Liver (tissue), 9 donors: ENCODE data around the gene PGLYRP2. TPM values are rescaled to one million over a fixed set of nuclear protein-coding genes. Genes with fewer than 3 reads are reported as not detected.

ENCODE experiments used
- DNase-seq: peaks from one replicate; pipeline ENCODE4 v3.0.0-alpha.2; 2017; ENCODE audit warnings: low spot score
- H3K27ac ChIP-seq, 2 donors: one replicate each; pipeline ENCODE4 v1.7.0; 2013; ENCODE audit warnings: inconsistent platforms in 2 of 2, low read length in 2 of 2, control low read depth in 1 of 2, low read depth in 1 of 2, mild to moderate bottlenecking in 1 of 2
- H3K27me3 ChIP-seq, 4 donors: one replicate each; pipeline versions ENCODE4 v1.6.1 to v1.7.0; 2013; ENCODE audit warnings: low read length in 3 of 4, inconsistent platforms in 1 of 4, mild to moderate bottlenecking in 1 of 4, moderate library complexity in 1 of 4; ENCODE audit not compliant: control insufficient read depth in 4 of 4, insufficient read depth in 4 of 4
- H3K36me3 ChIP-seq, 4 donors: one replicate each; pipeline versions ENCODE4 v1.6.1 to v1.7.0; 2013; ENCODE audit warnings: low read length in 3 of 4, mild to moderate bottlenecking in 3 of 4, low read depth in 1 of 4, moderate library complexity in 1 of 4; ENCODE audit not compliant: control insufficient read depth in 4 of 4, insufficient read depth in 3 of 4
- H3K4me1 ChIP-seq, 4 donors: one replicate each; pipeline versions ENCODE4 v1.6.1 to v1.7.0; 2013; ENCODE audit warnings: low read length in 3 of 4, mild to moderate bottlenecking in 3 of 4, moderate library complexity in 1 of 4; ENCODE audit not compliant: control insufficient read depth in 4 of 4, insufficient read depth in 4 of 4
- H3K4me3 ChIP-seq, 3 donors: one replicate each; pipeline versions ENCODE4 v1.6.1 to v1.7.0; 2013; ENCODE audit warnings: low read length in 3 of 3, control low read depth in 1 of 3, low read depth in 1 of 3, mild to moderate bottlenecking in 1 of 3
- H3K9ac ChIP-seq, 2 donors: one replicate each; pipeline ENCODE4 v1.7.0; 2013; ENCODE audit warnings: low read length in 2 of 2, mild to moderate bottlenecking in 2 of 2, moderate library complexity in 2 of 2, control low read depth in 1 of 2, low read depth in 1 of 2
- H3K9me3 ChIP-seq, 4 donors: one replicate each; pipeline versions ENCODE4 v1.6.1 to v1.7.0; 2013; ENCODE audit warnings: low read length in 3 of 4; ENCODE audit not compliant: control insufficient read depth in 4 of 4
- EGR1 ChIP-seq, 2 donors: IDR thresholded peaks; 2 replicates each; pipeline ENCODE4 v1.6.1; 2016 to 2018; ENCODE audit warnings: antibody characterized with exemption in 2 of 2, low read depth in 2 of 2
- FOXA1 ChIP-seq: IDR thresholded peaks from 2 replicates; pipeline ENCODE4 v1.6.1; 2016; ENCODE audit warnings: antibody characterized with exemption
- GABPA ChIP-seq, 2 donors: IDR thresholded peaks in 1 of 2; conservative IDR thresholded peaks in 1 of 2; 2 replicates each; pipeline ENCODE4 v1.6.1; 2016; ENCODE audit warnings: antibody characterized with exemption in 2 of 2, mild to moderate bottlenecking in 1 of 2, moderate library complexity in 1 of 2
- HNF4A ChIP-seq, 2 donors: conservative IDR thresholded peaks; 2 replicates each; pipeline ENCODE4 v1.6.1; 2016; ENCODE audit warnings: antibody characterized with exemption in 2 of 2, mild to moderate bottlenecking in 2 of 2
- HNF4G ChIP-seq: IDR thresholded peaks from 2 replicates; pipeline ENCODE4 v1.6.1; 2016; ENCODE audit warnings: antibody characterized with exemption
- JUND ChIP-seq, 2 donors: IDR thresholded peaks; 2 replicates each; pipeline ENCODE4 v1.6.1; 2016; ENCODE audit warnings: antibody characterized with exemption in 2 of 2
- NR2F2 ChIP-seq: IDR thresholded peaks from 2 replicates; pipeline ENCODE4 v1.6.1; 2016; ENCODE audit warnings: antibody characterized with exemption
- RAD21 ChIP-seq, 2 donors: IDR thresholded peaks; 2 replicates each; pipeline ENCODE4 v1.6.1; 2016; ENCODE audit warnings: antibody characterized with exemption in 2 of 2, mild to moderate bottlenecking in 2 of 2
- RXRA ChIP-seq, 2 donors: IDR thresholded peaks; 2 replicates each; pipeline ENCODE4 v1.6.1; 2017 to 2018; ENCODE audit warnings: antibody characterized with exemption in 2 of 2, mild to moderate bottlenecking in 1 of 2
- SP1 ChIP-seq: IDR thresholded peaks from 2 replicates; pipeline ENCODE4 v1.6.1; 2018; ENCODE audit warnings: antibody characterized with exemption, mild to moderate bottlenecking
- YY1 ChIP-seq: IDR thresholded peaks from 2 replicates; pipeline ENCODE4 v1.6.1; 2016; ENCODE audit warnings: antibody characterized with exemption, mild to moderate bottlenecking
- WGBS: extraction: QIAGEN DNeasy Blood & Tissue Kit; methylation state at CpG from one replicate; pipeline ENCODE4 v1.1.7; 2013; 5-methylcytosine and 5-hydroxymethylcytosine counted together
- polyA plus RNA-seq, 2 donors: library from polyadenylated mRNA; stranded (reverse) in 1 of 2; unstranded in 1 of 2; fragments of 200-250 nt in 1 of 2; fragments of >200 nt in 1 of 2; fragmentation: Nextera tagmentation in 1 of 2; extraction: Ambion mirVana in 1 of 2; gene quantifications; one replicate each; pipeline versions ENCODE4 v1.2.1 to v1.2.3, GENCODE V29; 2013 to 2015
- total RNA-seq, 2 donors: library from RNA; depleted of rRNA; stranded (reverse); fragments of >200 nt; gene quantifications; one replicate each; pipeline ENCODE4 v1.2.3, GENCODE V29; 2014
- TF ChIP-seq, protein P1 (sequence below): IDR thresholded peaks from 2 replicates; pipeline ENCODE4 v1.6.1; 2016; ENCODE audit warnings: antibody characterized with exemption
- TF ChIP-seq, protein P2 (sequence below): fragments of 150-350 bp; IDR thresholded peaks from 2 replicates; pipeline ENCODE4 v1.5.1; 2017; ENCODE audit warnings: improper control_type of control experiment, low read depth, low read length; ENCODE audit not compliant: missing input control
- TF ChIP-seq, protein P3 (sequence below): IDR thresholded peaks from 2 replicates; pipeline ENCODE4 v1.6.1; 2016; ENCODE audit warnings: antibody characterized with exemption
- TF ChIP-seq, protein P4 (sequence below): IDR thresholded peaks from 2 replicates; pipeline ENCODE4 v1.6.1; 2016; ENCODE audit warnings: antibody characterized with exemption
- donor health status: healthy.
- donor health status: healthy.
- donor health status: healthy.
- donor health status: healthy.
- donor health status: healthy.

Gene PGLYRP2
- total and polyA plus RNA-seq, 4 donors, result 9.9 to 134 (median 92.4) TPM

DNA sequence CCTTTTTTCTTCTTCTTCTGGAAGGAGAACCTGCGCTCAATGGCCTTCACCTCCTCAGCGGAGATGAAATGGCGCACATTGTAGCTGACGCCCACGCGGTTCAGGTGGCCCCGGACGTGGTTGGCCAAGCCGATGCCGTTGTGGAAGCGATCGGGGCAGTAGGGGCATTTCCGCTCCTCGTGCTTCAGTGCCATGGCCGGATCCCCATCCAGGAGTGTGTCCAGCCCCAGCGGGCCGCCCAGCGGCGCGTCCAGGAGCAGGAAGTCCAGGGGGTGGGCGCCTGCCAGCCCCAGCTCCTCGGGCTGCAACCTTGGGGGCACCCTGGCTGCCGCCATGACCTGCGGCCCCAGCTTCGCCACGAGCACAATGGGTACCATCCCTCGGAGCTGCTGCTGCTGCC is 40.7 kb downstream of the PGLYRP2 start:
- Histone ChIP-seq H3K27ac (no peak overlapping the region), H3K4me3 (no peak overlapping the region), H3K9me3 (no peaks in the 10 kb centered on the region), H3K4me1 (peaks cover 12 to 24% (median 18%) of the 10 kb centered on the region in 4 donors), H3K36me3 (no peaks in the 10 kb centered on the region), H3K27me3 (no peaks in the 10 kb centered on the region), H3K9ac (no peak overlapping the region)
- TF ChIP-seq EGR1 (IDR thresholded peaks at IDR 0.05; ENCODE audit: low read depth in 2 of 2) (no peak), HNF4A (conservative IDR thresholded peaks at IDR 0.05) (no peak), HNF4G (no peak), RAD21 (IDR thresholded peaks at IDR 0.05) (no peak)
- TF ChIP-seq, protein P1, sequence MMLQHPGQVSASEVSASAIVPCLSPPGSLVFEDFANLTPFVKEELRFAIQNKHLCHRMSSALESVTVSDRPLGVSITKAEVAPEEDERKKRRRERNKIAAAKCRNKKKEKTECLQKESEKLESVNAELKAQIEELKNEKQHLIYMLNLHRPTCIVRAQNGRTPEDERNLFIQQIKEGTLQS, result no peak
- TF ChIP-seq, protein P2, sequence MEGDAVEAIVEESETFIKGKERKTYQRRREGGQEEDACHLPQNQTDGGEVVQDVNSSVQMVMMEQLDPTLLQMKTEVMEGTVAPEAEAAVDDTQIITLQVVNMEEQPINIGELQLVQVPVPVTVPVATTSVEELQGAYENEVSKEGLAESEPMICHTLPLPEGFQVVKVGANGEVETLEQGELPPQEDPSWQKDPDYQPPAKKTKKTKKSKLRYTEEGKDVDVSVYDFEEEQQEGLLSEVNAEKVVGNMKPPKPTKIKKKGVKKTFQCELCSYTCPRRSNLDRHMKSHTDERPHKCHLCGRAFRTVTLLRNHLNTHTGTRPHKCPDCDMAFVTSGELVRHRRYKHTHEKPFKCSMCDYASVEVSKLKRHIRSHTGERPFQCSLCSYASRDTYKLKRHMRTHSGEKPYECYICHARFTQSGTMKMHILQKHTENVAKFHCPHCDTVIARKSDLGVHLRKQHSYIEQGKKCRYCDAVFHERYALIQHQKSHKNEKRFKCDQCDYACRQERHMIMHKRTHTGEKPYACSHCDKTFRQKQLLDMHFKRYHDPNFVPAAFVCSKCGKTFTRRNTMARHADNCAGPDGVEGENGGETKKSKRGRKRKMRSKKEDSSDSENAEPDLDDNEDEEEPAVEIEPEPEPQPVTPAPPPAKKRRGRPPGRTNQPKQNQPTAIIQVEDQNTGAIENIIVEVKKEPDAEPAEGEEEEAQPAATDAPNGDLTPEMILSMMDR, result no peak
- TF ChIP-seq, protein P3, sequence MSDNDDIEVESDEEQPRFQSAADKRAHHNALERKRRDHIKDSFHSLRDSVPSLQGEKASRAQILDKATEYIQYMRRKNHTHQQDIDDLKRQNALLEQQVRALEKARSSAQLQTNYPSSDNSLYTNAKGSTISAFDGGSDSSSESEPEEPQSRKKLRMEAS, result no peak
- TF ChIP-seq, protein P4, sequence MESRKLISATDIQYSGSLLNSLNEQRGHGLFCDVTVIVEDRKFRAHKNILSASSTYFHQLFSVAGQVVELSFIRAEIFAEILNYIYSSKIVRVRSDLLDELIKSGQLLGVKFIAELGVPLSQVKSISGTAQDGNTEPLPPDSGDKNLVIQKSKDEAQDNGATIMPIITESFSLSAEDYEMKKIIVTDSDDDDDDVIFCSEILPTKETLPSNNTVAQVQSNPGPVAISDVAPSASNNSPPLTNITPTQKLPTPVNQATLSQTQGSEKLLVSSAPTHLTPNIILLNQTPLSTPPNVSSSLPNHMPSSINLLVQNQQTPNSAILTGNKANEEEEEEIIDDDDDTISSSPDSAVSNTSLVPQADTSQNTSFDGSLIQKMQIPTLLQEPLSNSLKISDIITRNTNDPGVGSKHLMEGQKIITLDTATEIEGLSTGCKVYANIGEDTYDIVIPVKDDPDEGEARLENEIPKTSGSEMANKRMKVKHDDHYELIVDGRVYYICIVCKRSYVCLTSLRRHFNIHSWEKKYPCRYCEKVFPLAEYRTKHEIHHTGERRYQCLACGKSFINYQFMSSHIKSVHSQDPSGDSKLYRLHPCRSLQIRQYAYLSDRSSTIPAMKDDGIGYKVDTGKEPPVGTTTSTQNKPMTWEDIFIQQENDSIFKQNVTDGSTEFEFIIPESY, result no peak
- DNase-seq, result no peak
- WGBS, result 96% methylated on average over 27 of the region's 27 CpGs

DNA sequence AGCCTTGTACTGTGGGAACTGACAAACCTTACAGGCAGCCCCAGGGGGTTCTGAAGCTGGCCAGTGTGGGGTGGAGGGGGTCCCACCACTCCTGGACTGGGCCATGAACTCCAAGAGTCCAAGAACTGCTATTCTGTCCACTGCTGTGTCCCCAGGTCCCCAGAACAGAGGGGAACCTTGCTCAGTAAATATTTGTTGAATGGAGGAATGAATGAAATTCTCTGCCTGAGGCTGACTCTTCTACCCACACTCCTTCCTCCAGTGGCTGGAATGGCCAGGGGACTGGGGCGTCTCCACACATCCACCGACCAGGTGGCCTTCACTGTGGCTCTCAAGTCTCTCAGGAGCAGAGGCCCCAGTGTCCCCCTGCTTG is 41.2 kb downstream of the PGLYRP2 start:
- no peak overlapping the region for H3K27ac ChIP-seq
- H3K4me1 ChIP-seq, result peaks cover 12 to 24% (median 16%) of the 10 kb centered on the region in 4 donors
- no peaks in the 10 kb centered on the region for H3K27me3 ChIP-seq
- H3K9me3 ChIP-seq, result no peaks in the 10 kb centered on the region
- DNase-seq, result no peak
- no peaks in the 10 kb centered on the region for H3K36me3 ChIP-seq
- no peak overlapping the region for H3K9ac ChIP-seq
- H3K4me3 ChIP-seq, result no peak overlapping the region
- TF ChIP-seq RXRA (IDR thresholded peaks at IDR 0.05) (peak in 1 of 2 donors; percentile 22), HNF4A (conservative IDR thresholded peaks at IDR 0.05) (peak in 1 of 2 donors; percentile 17)
- TF ChIP-seq, protein P3, result no peak
- 60% methylated on average over 2 of the region's 2 CpGs for WGBS

DNA sequence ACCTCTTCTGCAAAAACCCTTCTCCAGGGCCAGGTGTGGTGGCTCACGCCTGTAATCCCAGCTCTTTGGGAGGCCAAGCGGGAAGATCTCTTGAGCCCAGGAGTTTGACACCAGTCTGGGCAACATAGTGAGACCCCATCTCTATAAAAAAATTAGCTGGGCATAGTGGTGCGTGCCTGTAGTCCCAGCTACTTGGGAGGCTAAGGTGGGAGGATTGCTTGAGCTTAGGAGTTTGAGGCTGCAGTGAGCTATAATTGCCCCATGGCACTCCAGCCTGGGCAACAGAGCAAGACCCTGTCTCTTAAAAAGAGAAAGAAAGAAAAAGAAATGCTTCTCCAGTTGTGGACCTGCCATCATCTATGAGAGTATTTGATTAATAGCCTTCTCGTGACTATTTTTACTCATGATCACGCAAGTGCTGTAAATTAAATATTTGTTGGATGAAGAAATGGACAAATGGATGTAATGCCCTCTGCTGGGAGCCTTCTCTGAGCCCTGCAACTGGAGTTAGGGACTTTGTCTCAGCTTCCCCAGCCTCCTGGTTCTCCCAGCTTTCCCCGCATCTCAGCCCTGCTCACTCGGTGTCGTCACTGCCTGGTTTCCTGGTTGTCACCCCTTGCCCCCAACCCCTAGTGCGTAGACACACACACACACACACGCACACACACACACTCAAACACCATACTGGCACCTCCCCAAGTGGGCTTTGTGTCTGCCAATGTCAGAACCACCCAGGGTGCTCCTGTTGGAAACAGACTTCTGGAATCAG is 41.8 kb downstream of the PGLYRP2 start:
- WGBS, result 49% methylated on average over 10 of the region's 10 CpGs
- no peak for DNase-seq
- Histone ChIP-seq H3K9ac (no peak overlapping the region), H3K9me3 (no peaks in the 10 kb centered on the region), H3K27me3 (no peaks in the 10 kb centered on the region), H3K4me3 (no peak overlapping the region), H3K4me1 (peaks cover 12 to 24% (median 18%) of the 10 kb centered on the region in 4 donors), H3K36me3 (no peaks in the 10 kb centered on the region), H3K27ac (no peak overlapping the region)
- TF ChIP-seq YY1 (no peak), GABPA (IDR thresholded peaks at IDR 0.05 in 1 of 2, conservative IDR thresholded peaks at IDR 0.05 in 1 of 2) (no peak), HNF4A (conservative IDR thresholded peaks at IDR 0.05) (peak; percentile 38 to 69), NR2F2 (no peak), SP1 (peak; percentile 67), HNF4G (no peak), RAD21 (IDR thresholded peaks at IDR 0.05) (peak; percentile 72 to 74), FOXA1 (no peak), RXRA (IDR thresholded peaks at IDR 0.05) (peak; percentile 44 to 72), JUND (IDR thresholded peaks at IDR 0.05) (no peak)
- TF ChIP-seq, protein P2, result peak; percentile 42
